Ureter (tissue), 1 donor: ENCODE measurements around the gene ZC3H11A. TPM values are rescaled to one million over a fixed set of nuclear protein-coding genes. Genes with fewer than 3 reads are reported as not detected.

Source experiments
- DNase-seq: peaks from one replicate; pipeline ENCODE4 v3.0.0-alpha.2; 2020; ENCODE audit warnings: low spot score
- total RNA-seq: library from RNA; stranded (reverse); gene quantifications from one replicate; pipeline ENCODE4 v1.2.4, GENCODE V29; 2023
- donor health status: DM: yes; HTN: yes; CAD: no.

ZC3H11A gene
- total RNA-seq, 1 donor from 2014 or later, result 71.8 TPM

DNA sequence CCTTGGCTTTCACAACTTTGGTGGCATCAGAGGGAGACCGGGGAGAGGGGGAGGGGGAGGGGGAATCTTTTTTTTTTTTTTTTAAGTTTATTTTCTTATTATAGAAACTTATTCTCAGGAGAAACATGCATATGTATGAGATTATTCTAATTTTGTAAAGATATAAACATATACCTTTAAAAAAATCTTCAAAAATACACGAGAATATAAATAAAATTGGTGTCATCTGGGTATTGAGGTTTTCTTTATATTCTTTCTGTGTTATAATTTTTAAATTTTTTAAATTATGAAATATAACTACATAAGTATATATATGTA lies 47.1 kb downstream of the ZC3H11A start:
- no peak for DNase-seq

DNA sequence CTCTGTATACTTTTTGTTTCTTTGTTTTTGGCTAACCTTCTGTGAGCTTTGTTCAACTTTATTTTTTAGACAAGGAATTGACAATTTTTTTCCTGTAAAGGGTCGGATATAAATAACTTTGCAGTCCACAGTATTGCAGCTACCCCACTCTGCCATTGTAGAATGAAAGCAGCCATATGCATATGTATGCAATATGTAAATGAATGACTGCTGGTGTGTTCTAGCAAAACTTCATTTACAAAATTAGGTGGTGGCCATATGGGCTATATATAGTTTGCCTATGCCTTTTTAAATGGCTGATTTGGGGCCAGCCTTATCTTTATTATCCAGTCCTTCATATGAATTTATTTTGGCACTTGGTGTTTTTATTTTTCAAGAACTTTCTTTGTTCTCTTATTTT lies 48.0 kb downstream of the ZC3H11A start:
- no peak for DNase-seq

Other genes with a start within 250 kb of the ZC3H11A start
- 141 TPM for gene ATP2B4, start 168.8 kb upstream of the ZC3H11A start, total RNA-seq
- 2.2 TPM for gene LAX1, start 30.4 kb upstream of the ZC3H11A start, total RNA-seq
- gene ZBED6, start within 50 bp of the ZC3H11A start, total RNA-seq, result 34.3 TPM
- 131 TPM for gene SNRPE, start 66.0 kb downstream of the ZC3H11A start, total RNA-seq